Measurements from ENCODE around the gene RPE.

DNA sequence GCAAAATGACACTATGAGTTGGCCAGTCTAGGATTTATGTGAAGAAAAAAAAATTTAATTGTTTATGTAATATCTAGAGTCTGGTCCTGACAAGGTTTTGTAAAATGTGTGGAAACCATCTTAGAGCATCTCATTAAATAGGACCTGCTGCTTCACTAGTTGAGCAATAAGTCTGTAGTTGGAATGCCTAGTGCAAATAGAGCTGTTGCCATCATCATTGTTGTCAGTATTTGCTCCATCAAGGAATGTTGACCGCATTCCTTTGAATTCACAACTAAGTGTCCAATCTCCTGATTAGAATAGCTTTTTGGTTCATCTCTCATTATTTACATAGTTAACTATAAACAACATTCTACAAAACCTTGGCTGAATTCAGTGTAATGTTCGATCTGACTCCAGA lies 32.2 kb upstream of the RPE start:
- TF ChIP-seq, protein P1, sequence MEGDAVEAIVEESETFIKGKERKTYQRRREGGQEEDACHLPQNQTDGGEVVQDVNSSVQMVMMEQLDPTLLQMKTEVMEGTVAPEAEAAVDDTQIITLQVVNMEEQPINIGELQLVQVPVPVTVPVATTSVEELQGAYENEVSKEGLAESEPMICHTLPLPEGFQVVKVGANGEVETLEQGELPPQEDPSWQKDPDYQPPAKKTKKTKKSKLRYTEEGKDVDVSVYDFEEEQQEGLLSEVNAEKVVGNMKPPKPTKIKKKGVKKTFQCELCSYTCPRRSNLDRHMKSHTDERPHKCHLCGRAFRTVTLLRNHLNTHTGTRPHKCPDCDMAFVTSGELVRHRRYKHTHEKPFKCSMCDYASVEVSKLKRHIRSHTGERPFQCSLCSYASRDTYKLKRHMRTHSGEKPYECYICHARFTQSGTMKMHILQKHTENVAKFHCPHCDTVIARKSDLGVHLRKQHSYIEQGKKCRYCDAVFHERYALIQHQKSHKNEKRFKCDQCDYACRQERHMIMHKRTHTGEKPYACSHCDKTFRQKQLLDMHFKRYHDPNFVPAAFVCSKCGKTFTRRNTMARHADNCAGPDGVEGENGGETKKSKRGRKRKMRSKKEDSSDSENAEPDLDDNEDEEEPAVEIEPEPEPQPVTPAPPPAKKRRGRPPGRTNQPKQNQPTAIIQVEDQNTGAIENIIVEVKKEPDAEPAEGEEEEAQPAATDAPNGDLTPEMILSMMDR (IDR thresholded peaks at IDR 0.05) = no peak
- TF ChIP-seq ZFX (IDR thresholded peaks at IDR 0.05; ENCODE audit: borderline replicate concordance) = no peak

Data from 22Rv1 (cell line).